SHP77 treated with DMSO at 0.1 percent for 48 hours (cell line): ENCODE measurements around the gene UBASH3B.
"Not testable (repeated sequence)": the region's sequence is repeated elsewhere in the genome, so short reads cannot be mapped to it uniquely, and the experiment has no call there.

Experiments
- DNase-seq: peaks from one replicate; lab custom pipeline; 2025; lab: John Stamatoyannopoulos, UW

Gene UBASH3B

DNA sequence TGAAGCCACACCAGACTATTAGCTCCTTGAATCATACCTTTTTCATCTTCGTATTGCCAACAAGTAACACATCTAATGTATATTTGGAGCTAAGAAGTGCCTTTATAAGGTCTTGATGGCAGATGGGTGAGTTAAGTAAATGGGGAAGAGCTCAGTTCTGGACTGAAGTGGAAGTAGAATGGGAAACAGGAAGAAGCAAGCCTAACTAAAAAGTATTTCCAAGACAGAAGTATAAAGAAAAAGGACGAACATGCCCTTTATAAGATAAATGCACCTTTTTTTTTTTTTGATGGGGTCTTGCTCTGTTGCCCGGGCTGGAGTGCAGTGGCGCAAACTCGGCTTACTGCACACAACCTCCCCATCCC lies 197.3 kb downstream of the UBASH3B start:
- no peak for DNase-seq

- DNase-seq = no peak
These were observed 197.7 kb downstream of the UBASH3B start for GRCh38 chr11:122853261-122853660.

GRCh38 chr11:122853971-122854446 lies 198.5 kb downstream of the UBASH3B start:
- peak; percentile 51 for DNase-seq

DNA sequence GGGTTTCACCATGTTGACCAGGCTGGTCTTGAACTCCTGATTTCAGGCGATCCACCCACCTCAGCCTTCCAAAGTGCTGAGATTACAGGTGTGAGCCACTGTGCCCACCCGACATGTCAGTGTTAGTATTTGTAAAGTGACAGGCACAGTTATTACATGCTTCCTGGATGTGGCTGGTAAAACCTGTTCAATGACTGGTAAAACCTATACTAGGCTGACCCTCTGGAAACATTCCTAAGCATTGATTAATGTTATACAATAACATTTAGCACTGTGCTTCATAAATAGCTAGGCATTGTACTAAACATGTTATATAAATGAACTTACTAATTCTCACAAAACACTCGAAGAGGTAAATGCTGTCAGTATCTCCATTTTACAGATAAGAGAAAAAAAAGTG lies 206.1 kb downstream of the UBASH3B start:
- DNase-seq = no peak

- no peak for DNase-seq
These were observed 206.6 kb downstream of the UBASH3B start for GRCh38 chr11:122862091-122862490.

DNA sequence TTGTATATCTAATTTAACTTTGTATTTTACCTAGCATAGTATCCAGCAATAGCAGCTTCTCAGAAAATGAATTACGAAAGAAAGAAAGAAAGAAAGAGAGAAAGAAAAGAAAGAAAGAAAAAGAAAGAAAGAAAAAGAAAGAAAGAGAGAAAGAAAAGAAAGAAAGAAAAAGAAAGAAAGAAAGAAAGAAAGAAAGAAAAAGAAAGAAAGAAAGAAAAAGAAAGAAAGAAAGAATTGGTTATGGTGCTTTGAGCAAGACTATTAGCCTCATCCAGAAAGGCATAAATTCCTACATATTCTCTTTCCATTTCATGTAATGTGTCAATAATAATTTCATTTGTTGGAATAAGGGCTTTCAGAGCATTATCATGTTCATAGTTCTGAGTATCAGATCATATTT lies 207.6 kb downstream of the UBASH3B start:
- DNase-seq = not testable (repeated sequence)

GRCh38 chr11:122863704-122864326 lies 208.3 kb downstream of the UBASH3B start:
- no peak for DNase-seq
